Measurements from ENCODE around the gene STARD6.

- TF ChIP-seq POLR2AphosphoS5 (IDR thresholded peaks at IDR 0.05; ENCODE audit: borderline replicate concordance, low read depth, low read length) (no peak), EZH2 (IDR thresholded peaks at IDR 0.05) (no peak), FOXP2 (optimal IDR thresholded peaks at IDR 0.05; ENCODE audit: control extremely low read depth, extremely low read length, insufficient read depth) (no peak)
These were observed 33.7 kb downstream of the STARD6 start for GRCh38 chr18:54323970-54324369.
